KOPT-K1 (cell line): ENCODE measurements around the gene KCNK4.

Experiments used
- H3K27ac ChIP-seq: fragments of 200-600 bp; sonication (generic); 2 replicates; pipeline ENCODE4 v1.5.1; 2016; ENCODE audit warnings: antibody characterized with exemption, mild to moderate bottlenecking, low read depth, low read length; ENCODE audit not compliant: poor library complexity, severe bottlenecking
- H3K36me3 ChIP-seq: fragments of 200-600 bp; sonication (generic); 2 replicates; pipeline ENCODE4 v1.5.1; 2017; ENCODE audit warnings: antibody characterized with exemption, mild to moderate bottlenecking, low read length, moderate library complexity; ENCODE audit not compliant: insufficient read depth
- H3K9me3 ChIP-seq: fragments of 200-600 bp; sonication (generic); 2 replicates; pipeline ENCODE4 v1.5.1; 2017; ENCODE audit warnings: antibody characterized with exemption, low read length, mild to moderate bottlenecking; ENCODE audit not compliant: insufficient read depth, poor library complexity, severe bottlenecking

Gene KCNK4

GRCh38 chr11:64250415-64251015 lies 40.6 kb upstream of the KCNK4 start:
- Histone ChIP-seq H3K36me3 (no peaks in the 10 kb centered on the region; the same call in 1 of the 2 replicates), H3K27ac (peak overlapping the region; percentile 21), H3K9me3 (no peaks in the 10 kb centered on the region)

GRCh38 chr11:64251016-64251752 lies 39.9 kb upstream of the KCNK4 start, which contains the start of gene PLCB3:
PLCB3 (plus strand) TSS chr11:64251530; CDS start chr11:64251650, 120 bp downstream.
- Histone ChIP-seq H3K36me3 (peaks cover under 1% of the 10 kb centered on the region; the same call in 1 of the 2 replicates), H3K9me3 (no peaks in the 10 kb centered on the region), H3K27ac (peak within 1 kb of the TSS; percentile 21)

GRCh38 chr11:64251753-64252002 lies 39.4 kb upstream of the KCNK4 start:
- Histone ChIP-seq H3K9me3 (no peaks in the 10 kb centered on the region), H3K36me3 (peaks cover 6% of the 10 kb centered on the region; the same call in 1 of the 2 replicates), H3K27ac (no peak overlapping the region)

- Histone ChIP-seq H3K27ac (no peak overlapping the region), H3K36me3 (peaks cover 7% of the 10 kb centered on the region; the same call in 1 of the 2 replicates), H3K9me3 (no peaks in the 10 kb centered on the region)
Measured at GRCh38 chr11:64252003-64252872, 38.9 kb upstream of the KCNK4 start.

GRCh38 chr11:64253043-64253442 lies 38.1 kb upstream of the KCNK4 start:
- no peak overlapping the region for H3K27ac ChIP-seq
- H3K9me3 ChIP-seq, result no peaks in the 10 kb centered on the region
- H3K36me3 ChIP-seq, result peaks cover 7% of the 10 kb centered on the region; the same call in 1 of the 2 replicates

- H3K36me3 ChIP-seq, result peaks cover 10% of the 10 kb centered on the region; the same call in 1 of the 2 replicates
- H3K9me3 ChIP-seq, result no peaks in the 10 kb centered on the region
- no peak overlapping the region for H3K27ac ChIP-seq
Measured at GRCh38 chr11:64253481-64253880, 37.6 kb upstream of the KCNK4 start.

GRCh38 chr11:64254326-64254725 lies 36.8 kb upstream of the KCNK4 start:
- Histone ChIP-seq H3K36me3 (peaks cover 14% of the 10 kb centered on the region; the same call in 1 of the 2 replicates), H3K9me3 (no peaks in the 10 kb centered on the region), H3K27ac (no peak overlapping the region)

GRCh38 chr11:64255135-64256128 lies 35.7 kb upstream of the KCNK4 start:
- H3K9me3 ChIP-seq, result no peaks in the 10 kb centered on the region
- no peak overlapping the region for H3K27ac ChIP-seq
- H3K36me3 ChIP-seq, result peaks cover 24% of the 10 kb centered on the region; the same call in 1 of the 2 replicates

- peaks cover 24% of the 10 kb centered on the region; the same call in 1 of the 2 replicates for H3K36me3 ChIP-seq
- H3K9me3 ChIP-seq, result no peaks in the 10 kb centered on the region
- H3K27ac ChIP-seq, result no peak overlapping the region
Measured at GRCh38 chr11:64256300-64256699, 34.8 kb upstream of the KCNK4 start.

- Histone ChIP-seq H3K27ac (no peak overlapping the region), H3K36me3 (peaks cover 24% of the 10 kb centered on the region; the same call in 1 of the 2 replicates), H3K9me3 (no peaks in the 10 kb centered on the region)
Measured at GRCh38 chr11:64258356-64258755, 32.7 kb upstream of the KCNK4 start.

GRCh38 chr11:64258946-64259532 lies 32.1 kb upstream of the KCNK4 start:
- Histone ChIP-seq H3K27ac (no peak overlapping the region), H3K9me3 (no peaks in the 10 kb centered on the region), H3K36me3 (peaks cover 24% of the 10 kb centered on the region; the same call in 1 of the 2 replicates)

GRCh38 chr11:64259533-64260067 lies 31.5 kb upstream of the KCNK4 start:
- Histone ChIP-seq H3K27ac (no peak overlapping the region), H3K9me3 (no peaks in the 10 kb centered on the region), H3K36me3 (peaks cover 24% of the 10 kb centered on the region; the same call in 1 of the 2 replicates)

GRCh38 chr11:64260147-64260708 lies 30.9 kb upstream of the KCNK4 start:
- Histone ChIP-seq H3K36me3 (peaks cover 24% of the 10 kb centered on the region; the same call in 1 of the 2 replicates), H3K9me3 (no peaks in the 10 kb centered on the region), H3K27ac (no peak overlapping the region)
